Tibial nerve (tissue), 4 donors: ENCODE data around the gene AMDHD2. TPM values are rescaled to one million over a fixed set of nuclear protein-coding genes. Genes with fewer than 3 reads are reported as not detected.

Experiments
- DNase-seq, 2 donors: peaks; one replicate each; pipeline ENCODE4 v3.0.0-alpha.2; 2019; ENCODE audit warnings: low spot score in 2 of 2
- H3K27ac ChIP-seq, 4 donors: fragments of 200-600 bp; sonication (generic) in 3 of 4; one replicate each; pipeline ENCODE4 v1.5.1; 2017 to 2019; ENCODE audit warnings: mild to moderate bottlenecking in 1 of 4
- H3K27me3 ChIP-seq, 2 donors: fragments of 200-600 bp; sonication (generic) in 1 of 2; one replicate each; pipeline versions ENCODE4 v1.5.1 to v1.6.0; 2017 to 2019
- H3K36me3 ChIP-seq, 3 donors: fragments of 200-600 bp; sonication (generic); one replicate each; pipeline ENCODE4 v1.5.1; 2018 to 2019
- H3K4me1 ChIP-seq, 4 donors: fragments of 200-600 bp; sonication (generic) in 3 of 4; one replicate each; pipeline ENCODE4 v1.5.1; 2017 to 2019
- H3K4me3 ChIP-seq, 4 donors: fragments of 200-600 bp; sonication (generic) in 3 of 4; one replicate each; pipeline ENCODE4 v1.5.1; 2017 to 2019; ENCODE audit warnings: mild to moderate bottlenecking in 1 of 4, moderate library complexity in 1 of 4
- H3K9me3 ChIP-seq, 4 donors: fragments of 200-600 bp; sonication (generic) in 3 of 4; one replicate each; pipeline ENCODE4 v1.5.1; 2017 to 2019
- CTCF ChIP-seq, 5 experiments: fragments of 200-600 bp in 3 of 5; fragments of 450-650 bp in 2 of 5; sonication (generic) in 3 of 5; IDR thresholded peaks; one replicate each; pipeline ENCODE4 v1.5.1; 2016 to 2019; ENCODE audit warnings: antibody characterized with exemption in 5 of 5, mild to moderate bottlenecking in 3 of 5, moderate library complexity in 2 of 5
- EP300 ChIP-seq, 2 donors: sonication (generic); formaldehyde crosslinking; IDR thresholded peaks; one replicate each; pipeline ENCODE4 v1.6.1; 2017; ENCODE audit warnings: antibody characterized with exemption in 2 of 2, mild to moderate bottlenecking in 1 of 2
- POLR2A ChIP-seq, 2 donors: fragments of 450-650 bp; IDR thresholded peaks; one replicate each; pipeline ENCODE4 v1.6.1; 2017; ENCODE audit warnings: antibody characterized with exemption in 2 of 2, mild to moderate bottlenecking in 2 of 2, moderate library complexity in 2 of 2
- WGBS, 2 donors: methylation state at CpG; one replicate each; pipeline ENCODE4 v1.1.5; 2018; 5-methylcytosine and 5-hydroxymethylcytosine counted together
- total RNA-seq, 4 donors: library from RNA; depleted of rRNA; stranded (reverse); fragments of >200 nt; gene quantifications; one replicate each; pipeline ENCODE4 v1.1.0, GENCODE V29; 2016

AMDHD2 gene
- total RNA-seq, 4 donors from 2014 or later = 40.4 to 64.5 (median 55.2) TPM

- peaks cover 0 to 54% (median 30%) of the 10 kb centered on the region in 4 donors for H3K4me1 ChIP-seq
- peaks cover 0 to 7% (median 0%) of the 10 kb centered on the region in 3 donors for H3K36me3 ChIP-seq
- H3K9me3 ChIP-seq = no peaks in the 10 kb centered on the region
- peak within 1 kb of the TSS; percentile 67 to 79 (median 69) for H3K4me3 ChIP-seq
- peak within 1 kb of the TSS; percentile 72 to 87 (median 83) for H3K27ac ChIP-seq
- peak in 1 of 2 donors; percentile 69 for TF ChIP-seq EP300 (IDR thresholded peaks at IDR 0.05)
- TF ChIP-seq POLR2A (IDR thresholded peaks at IDR 0.05) = peak; percentile 47 to 69
- TF ChIP-seq CTCF (IDR thresholded peaks at IDR 0.05) = no peak
- DNase-seq = peak; percentile 71 to 76
- WGBS, 2 donors = 0% methylated on average over 29 of the region's 77 CpGs; no CpG with 5 or more reads in 1 of the 2 donors
- peaks cover 0 to 34% of the 10 kb centered on the region in 2 donors for H3K27me3 ChIP-seq
Observed at GRCh38 chr16:2474877-2475412, 45.2 kb upstream of the AMDHD2 start, which contains the start of gene TBC1D24. TBC1D24 (plus strand) TSS chr16:2475127; CDS start chr16:2496149, 21,022 bp downstream.

GRCh38 chr16:2475413-2476344 is 44.5 kb upstream of the AMDHD2 start:
- Histone ChIP-seq H3K36me3 (peaks cover 0 to 7% (median 0%) of the 10 kb centered on the region in 3 donors), H3K27me3 (peaks cover 0 to 26% of the 10 kb centered on the region in 2 donors), H3K4me1 (peaks cover 0 to 48% (median 29%) of the 10 kb centered on the region in 4 donors), H3K27ac (peak overlapping the region in 3 of 4 donors; percentile 34 to 87 (median 62)), H3K4me3 (peak overlapping the region; percentile 46 to 79 (median 68)), H3K9me3 (no peaks in the 10 kb centered on the region)
- DNase-seq = no peak
- TF ChIP-seq POLR2A (IDR thresholded peaks at IDR 0.05) = no peak
- no peak for TF ChIP-seq CTCF (IDR thresholded peaks at IDR 0.05)
- no peak for TF ChIP-seq EP300 (IDR thresholded peaks at IDR 0.05)
- WGBS, 2 donors = 25 to 48% methylated on average over 13 to 27 of the region's 55 CpGs

GRCh38 chr16:2476345-2476720 is 43.8 kb upstream of the AMDHD2 start:
- H3K27ac ChIP-seq = peak overlapping the region in 1 of 4 donors; percentile 87
- TF ChIP-seq EP300 (IDR thresholded peaks at IDR 0.05) (no peak), POLR2A (IDR thresholded peaks at IDR 0.05) (no peak), CTCF (IDR thresholded peaks at IDR 0.05) (no peak)
- DNase-seq = no peak
- peaks cover 0 to 42% (median 23%) of the 10 kb centered on the region in 4 donors for H3K4me1 ChIP-seq
- peaks cover 0 to 7% (median 0%) of the 10 kb centered on the region in 3 donors for H3K36me3 ChIP-seq
- peaks cover 0 to 22% of the 10 kb centered on the region in 2 donors for H3K27me3 ChIP-seq
- WGBS, 2 donors = 89 to 91% methylated on average over 9 of the region's 9 CpGs
- no peak overlapping the region for H3K4me3 ChIP-seq
- no peaks in the 10 kb centered on the region for H3K9me3 ChIP-seq

GRCh38 chr16:2476741-2477140 is 43.4 kb upstream of the AMDHD2 start:
- no peak overlapping the region for H3K4me3 ChIP-seq
- H3K36me3 ChIP-seq = peaks cover 0 to 7% (median 0%) of the 10 kb centered on the region in 3 donors
- TF ChIP-seq EP300 (IDR thresholded peaks at IDR 0.05) (no peak), CTCF (IDR thresholded peaks at IDR 0.05) (no peak), POLR2A (IDR thresholded peaks at IDR 0.05) (no peak)
- no peaks in the 10 kb centered on the region for H3K9me3 ChIP-seq
- H3K27ac ChIP-seq = no peak overlapping the region
- DNase-seq = no peak
- peaks cover 0 to 18% of the 10 kb centered on the region in 2 donors for H3K27me3 ChIP-seq
- WGBS, 2 donors = 83 to 94% methylated on average over 3 of the region's 3 CpGs
- peaks cover 0 to 38% (median 19%) of the 10 kb centered on the region in 4 donors for H3K4me1 ChIP-seq
